ENCODE results near the gene FAM131B. TPM values are rescaled to one million over a fixed set of nuclear protein-coding genes. Genes with fewer than 3 reads are reported as not detected.

Gene FAM131B
- total RNA-seq, 2 donors from 2014 or later: 1.9 to 3.6 TPM

DNA sequence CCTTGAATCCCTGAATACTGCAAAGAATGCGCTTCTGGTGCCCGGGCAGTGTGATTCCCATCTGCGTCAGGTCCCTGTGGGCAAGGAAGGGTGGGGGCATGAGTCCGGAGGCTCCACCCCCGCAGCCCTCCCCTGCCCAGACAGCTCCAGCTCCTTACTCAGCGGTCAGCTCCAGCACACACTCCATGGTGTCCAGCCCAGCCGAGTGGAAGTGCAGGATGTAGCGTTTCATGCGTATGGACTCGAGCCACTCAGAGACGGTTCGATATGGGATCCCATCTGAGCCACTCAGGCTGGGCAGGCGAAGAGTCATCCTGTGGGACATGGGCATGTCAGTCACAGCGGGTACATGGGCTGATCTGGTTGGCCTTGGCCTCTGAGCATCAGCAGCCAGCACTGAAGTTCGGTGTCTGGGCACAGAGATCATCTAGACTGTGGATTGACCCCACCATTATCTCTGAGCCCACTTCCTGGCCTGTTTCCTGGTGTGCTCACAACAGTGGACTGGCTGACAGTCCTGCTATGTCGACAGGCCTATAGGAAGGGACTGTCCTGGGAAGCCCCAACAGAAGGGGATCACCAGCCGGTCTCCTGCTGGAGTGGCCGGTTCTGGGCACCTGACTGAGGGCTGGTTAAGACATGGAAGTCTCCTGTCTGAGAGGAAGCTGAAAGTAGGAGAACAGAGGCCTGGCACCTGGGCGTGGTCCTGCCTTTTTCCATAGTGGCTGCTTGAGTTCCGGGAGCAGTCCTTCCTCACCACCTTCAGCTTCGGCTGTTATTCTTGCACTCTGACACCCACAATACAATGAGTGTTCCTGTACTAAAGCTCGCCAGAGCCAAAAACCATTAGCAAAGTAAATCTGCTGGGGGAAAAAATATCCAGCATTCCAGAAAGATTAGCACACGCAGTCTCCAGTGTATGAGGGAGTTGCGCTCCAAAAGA, 29.2 kb upstream of the FAM131B start:
- 92 to 96% methylated on average over 15 to 24 of the region's 24 CpGs for WGBS, 2 experiments (ENCODE audit: insufficient coverage in 1 of 2, insufficient read length in 1 of 2)
- DNase-seq: peak; percentile 57
- H3K4me3 Mint-ChIP-seq: no peak overlapping the region
- Histone ChIP-seq H3K9me3 (ENCODE audit: control insufficient read depth, low read length) (no peaks in the 10 kb centered on the region), H3K27me3 (ENCODE audit: control insufficient read depth, insufficient read depth, low read length, poor library complexity, severe bottlenecking) (no peaks in the 10 kb centered on the region), H3K4me1 (ENCODE audit: control insufficient read depth, insufficient read depth, low read length) (no peaks in the 10 kb centered on the region), H3K4me3 (ENCODE audit: low read length) (no peak overlapping the region), H3K36me3 (ENCODE audit: control insufficient read depth, insufficient read depth, low read length) (peaks cover 56% of the 10 kb centered on the region), H3K9ac (ENCODE audit: extremely low read depth, low read length, poor library complexity, severe bottlenecking) (no peak overlapping the region), H3K27ac (ENCODE audit: low read depth, low read length) (no peak overlapping the region)
- no peaks in the 10 kb centered on the region for H3K9me3 Mint-ChIP-seq
- H3K27me3 Mint-ChIP-seq (ENCODE audit: insufficient read depth): no peaks in the 10 kb centered on the region
- no peak overlapping the region for H3K27ac Mint-ChIP-seq
- H3K4me1 Mint-ChIP-seq: no peaks in the 10 kb centered on the region
- H3K36me3 Mint-ChIP-seq (ENCODE audit: low read depth): peaks cover 70% of the 10 kb centered on the region
- TF ChIP-seq, protein P1, sequence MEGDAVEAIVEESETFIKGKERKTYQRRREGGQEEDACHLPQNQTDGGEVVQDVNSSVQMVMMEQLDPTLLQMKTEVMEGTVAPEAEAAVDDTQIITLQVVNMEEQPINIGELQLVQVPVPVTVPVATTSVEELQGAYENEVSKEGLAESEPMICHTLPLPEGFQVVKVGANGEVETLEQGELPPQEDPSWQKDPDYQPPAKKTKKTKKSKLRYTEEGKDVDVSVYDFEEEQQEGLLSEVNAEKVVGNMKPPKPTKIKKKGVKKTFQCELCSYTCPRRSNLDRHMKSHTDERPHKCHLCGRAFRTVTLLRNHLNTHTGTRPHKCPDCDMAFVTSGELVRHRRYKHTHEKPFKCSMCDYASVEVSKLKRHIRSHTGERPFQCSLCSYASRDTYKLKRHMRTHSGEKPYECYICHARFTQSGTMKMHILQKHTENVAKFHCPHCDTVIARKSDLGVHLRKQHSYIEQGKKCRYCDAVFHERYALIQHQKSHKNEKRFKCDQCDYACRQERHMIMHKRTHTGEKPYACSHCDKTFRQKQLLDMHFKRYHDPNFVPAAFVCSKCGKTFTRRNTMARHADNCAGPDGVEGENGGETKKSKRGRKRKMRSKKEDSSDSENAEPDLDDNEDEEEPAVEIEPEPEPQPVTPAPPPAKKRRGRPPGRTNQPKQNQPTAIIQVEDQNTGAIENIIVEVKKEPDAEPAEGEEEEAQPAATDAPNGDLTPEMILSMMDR (conservative IDR thresholded peaks at IDR 0.05): no peak

DNA sequence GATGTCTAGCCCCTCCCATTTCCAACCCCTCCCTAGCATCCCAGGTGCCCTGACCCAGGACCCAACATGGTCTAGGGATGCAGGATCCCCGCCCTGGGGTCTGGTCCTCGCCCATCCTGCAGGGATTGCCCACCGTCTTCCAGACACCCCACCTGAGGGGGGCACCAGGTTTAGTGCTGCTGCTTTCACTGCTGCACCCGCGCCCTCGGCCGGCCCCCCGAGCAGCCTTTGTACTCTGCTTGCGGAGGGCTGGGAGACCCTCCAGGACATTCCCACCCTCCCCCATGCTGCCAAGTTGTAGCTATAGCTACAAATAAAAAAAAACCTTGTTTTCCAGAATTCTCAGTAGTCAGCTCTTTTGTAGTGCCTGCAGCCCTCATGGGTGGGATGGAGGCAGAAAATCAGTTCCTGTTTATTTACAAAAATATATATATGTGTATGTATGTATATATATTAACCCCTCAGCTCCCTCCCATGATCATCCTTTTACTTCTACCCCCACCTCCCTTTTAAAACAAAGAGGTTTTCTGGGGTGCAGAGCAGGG, 28.3 kb upstream of the FAM131B start:
- peaks cover 63% of the 10 kb centered on the region for H3K36me3 Mint-ChIP-seq (ENCODE audit: low read depth)
- H3K27ac Mint-ChIP-seq: no peak overlapping the region
- H3K9me3 Mint-ChIP-seq: no peaks in the 10 kb centered on the region
- WGBS, 2 experiments (ENCODE audit: insufficient coverage in 1 of 2, insufficient read length in 1 of 2): 92 to 94% methylated on average over 6 to 9 of the region's 9 CpGs
- H3K9ac ChIP-seq (ENCODE audit: extremely low read depth, low read length, poor library complexity, severe bottlenecking): no peak overlapping the region
- H3K4me3 ChIP-seq (ENCODE audit: low read length): no peak overlapping the region
- no peaks in the 10 kb centered on the region for H3K9me3 ChIP-seq (ENCODE audit: control insufficient read depth, low read length)
- no peaks in the 10 kb centered on the region for H3K27me3 Mint-ChIP-seq (ENCODE audit: insufficient read depth)
- H3K36me3 ChIP-seq (ENCODE audit: control insufficient read depth, insufficient read depth, low read length): peaks cover 65% of the 10 kb centered on the region
- no peaks in the 10 kb centered on the region for H3K4me1 ChIP-seq (ENCODE audit: control insufficient read depth, insufficient read depth, low read length)
- no peak overlapping the region for H3K4me3 Mint-ChIP-seq
- H3K27me3 ChIP-seq (ENCODE audit: control insufficient read depth, insufficient read depth, low read length, poor library complexity, severe bottlenecking): no peaks in the 10 kb centered on the region
- peak; percentile 52 for DNase-seq
- H3K4me1 Mint-ChIP-seq: no peaks in the 10 kb centered on the region
- H3K27ac ChIP-seq (ENCODE audit: low read depth, low read length): no peak overlapping the region
- TF ChIP-seq, protein P1 (conservative IDR thresholded peaks at IDR 0.05): no peak

DNA sequence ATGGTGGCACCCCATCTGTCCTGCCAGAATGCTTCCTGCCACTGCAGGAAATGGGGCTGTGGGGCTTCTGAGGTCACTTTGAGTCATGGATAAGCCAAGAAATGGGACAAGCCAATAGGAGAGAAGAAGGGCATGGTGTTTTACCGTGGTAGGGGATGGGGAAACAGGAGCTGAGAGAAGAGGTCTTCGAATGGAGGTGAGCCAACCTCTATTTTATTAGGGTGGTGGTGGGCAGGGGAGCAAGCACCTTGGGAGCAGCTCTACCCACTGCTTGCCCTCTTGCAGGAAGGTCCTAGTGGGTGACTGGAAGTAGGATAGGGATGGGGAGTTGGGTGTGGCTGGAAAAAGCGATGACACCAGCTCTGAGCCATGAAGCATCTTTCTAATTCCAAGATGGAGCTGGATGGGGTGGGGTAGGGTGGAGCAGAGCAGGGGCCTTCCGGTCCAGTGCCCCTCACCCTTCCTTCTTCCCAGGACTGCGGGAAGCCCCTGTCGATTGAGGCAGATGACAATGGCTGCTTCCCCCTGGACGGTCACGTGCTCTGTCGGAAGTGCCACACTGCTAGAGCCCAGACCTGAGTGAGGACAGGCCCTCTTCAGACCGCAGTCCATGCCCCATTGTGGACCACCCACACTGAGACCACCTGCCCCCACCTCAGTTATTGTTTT, 27.7 kb upstream of the FAM131B start:
- H3K27me3 Mint-ChIP-seq (ENCODE audit: insufficient read depth): no peaks in the 10 kb centered on the region
- no peaks in the 10 kb centered on the region for H3K27me3 ChIP-seq (ENCODE audit: control insufficient read depth, insufficient read depth, low read length, poor library complexity, severe bottlenecking)
- no peaks in the 10 kb centered on the region for H3K4me1 ChIP-seq (ENCODE audit: control insufficient read depth, insufficient read depth, low read length)
- H3K9ac ChIP-seq (ENCODE audit: extremely low read depth, low read length, poor library complexity, severe bottlenecking): no peak overlapping the region
- TF ChIP-seq, protein P1 (conservative IDR thresholded peaks at IDR 0.05): no peak
- DNase-seq: peak; percentile 58
- H3K4me3 ChIP-seq (ENCODE audit: low read length): no peak overlapping the region
- no peaks in the 10 kb centered on the region for H3K9me3 ChIP-seq (ENCODE audit: control insufficient read depth, low read length)
- H3K4me1 Mint-ChIP-seq: no peaks in the 10 kb centered on the region
- H3K27ac Mint-ChIP-seq: peak overlapping the region; percentile 78
- no peaks in the 10 kb centered on the region for H3K9me3 Mint-ChIP-seq
- peaks cover 60% of the 10 kb centered on the region for H3K36me3 Mint-ChIP-seq (ENCODE audit: low read depth)
- H3K4me3 Mint-ChIP-seq: no peak overlapping the region
- peaks cover 71% of the 10 kb centered on the region for H3K36me3 ChIP-seq (ENCODE audit: control insufficient read depth, insufficient read depth, low read length)
- WGBS, 2 experiments (ENCODE audit: insufficient coverage in 1 of 2, insufficient read length in 1 of 2): 93 to 97% methylated on average over 6 to 10 of the region's 10 CpGs
- H3K27ac ChIP-seq (ENCODE audit: low read depth, low read length): no peak overlapping the region

All from endodermal cell (in vitro differentiated cells).